PC-3 (cell line): Measurements from ENCODE around the gene MATN4.

ENCODE experiments used
- EZH2 ChIP-seq: fragments of 300-600 bp; sonication (generic); IDR thresholded peaks from one replicate; pipeline ENCODE4 v1.6.1; 2017; ENCODE audit warnings: antibody characterized with exemption, mild to moderate bottlenecking, low read length; ENCODE audit not compliant: unreplicated experiment
- EZH2phosphoT487 ChIP-seq: fragments of 300-600 bp; sonication (generic); IDR thresholded peaks from 2 replicates; pipeline ENCODE4 v1.6.1; 2018; ENCODE audit warnings: mild to moderate bottlenecking, antibody characterized with exemption, low read length, borderline replicate concordance
- TF ChIP-seq, protein P1 (sequence below): fragments of 300-600 bp; sonication (generic); conservative IDR thresholded peaks from 2 replicates; pipeline ENCODE4 v1.5.1; 2017; ENCODE audit warnings: antibody characterized with exemption, low read depth, mild to moderate bottlenecking, low read length

DNA sequence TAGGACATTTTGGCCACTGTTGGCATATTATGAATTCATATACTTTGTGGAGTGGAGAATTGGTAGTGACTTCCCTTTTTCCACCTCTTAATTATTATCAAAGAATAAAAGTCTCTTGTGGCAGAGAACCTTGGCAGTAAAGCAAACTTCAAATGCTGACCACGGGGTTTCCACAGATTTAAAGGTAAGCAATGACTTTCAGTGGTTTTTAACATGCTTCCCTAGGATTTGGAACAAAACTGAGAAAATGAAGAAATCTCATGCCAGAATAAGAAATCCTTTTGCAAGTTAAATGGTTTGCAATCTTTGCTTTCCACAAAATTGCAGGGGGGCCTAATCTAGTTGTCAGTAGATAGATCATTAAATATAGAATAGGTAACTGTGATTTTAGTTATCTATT, 42.1 kb upstream of the MATN4 start:
- no peak for TF ChIP-seq EZH2phosphoT487
- TF ChIP-seq, protein P1, sequence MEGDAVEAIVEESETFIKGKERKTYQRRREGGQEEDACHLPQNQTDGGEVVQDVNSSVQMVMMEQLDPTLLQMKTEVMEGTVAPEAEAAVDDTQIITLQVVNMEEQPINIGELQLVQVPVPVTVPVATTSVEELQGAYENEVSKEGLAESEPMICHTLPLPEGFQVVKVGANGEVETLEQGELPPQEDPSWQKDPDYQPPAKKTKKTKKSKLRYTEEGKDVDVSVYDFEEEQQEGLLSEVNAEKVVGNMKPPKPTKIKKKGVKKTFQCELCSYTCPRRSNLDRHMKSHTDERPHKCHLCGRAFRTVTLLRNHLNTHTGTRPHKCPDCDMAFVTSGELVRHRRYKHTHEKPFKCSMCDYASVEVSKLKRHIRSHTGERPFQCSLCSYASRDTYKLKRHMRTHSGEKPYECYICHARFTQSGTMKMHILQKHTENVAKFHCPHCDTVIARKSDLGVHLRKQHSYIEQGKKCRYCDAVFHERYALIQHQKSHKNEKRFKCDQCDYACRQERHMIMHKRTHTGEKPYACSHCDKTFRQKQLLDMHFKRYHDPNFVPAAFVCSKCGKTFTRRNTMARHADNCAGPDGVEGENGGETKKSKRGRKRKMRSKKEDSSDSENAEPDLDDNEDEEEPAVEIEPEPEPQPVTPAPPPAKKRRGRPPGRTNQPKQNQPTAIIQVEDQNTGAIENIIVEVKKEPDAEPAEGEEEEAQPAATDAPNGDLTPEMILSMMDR: no peak
- no peak for TF ChIP-seq EZH2
